HG03066 (cell line): ENCODE measurements around the gene DHCR24.

ENCODE experiments used
- ATAC-seq: cut with Tn5 transposase; IDR thresholded peaks from one replicate; pipeline ENCODE4 v1.9.1; 2021; ENCODE audit warnings: low read depth; ENCODE audit not compliant: unreplicated experiment

Gene DHCR24

DNA sequence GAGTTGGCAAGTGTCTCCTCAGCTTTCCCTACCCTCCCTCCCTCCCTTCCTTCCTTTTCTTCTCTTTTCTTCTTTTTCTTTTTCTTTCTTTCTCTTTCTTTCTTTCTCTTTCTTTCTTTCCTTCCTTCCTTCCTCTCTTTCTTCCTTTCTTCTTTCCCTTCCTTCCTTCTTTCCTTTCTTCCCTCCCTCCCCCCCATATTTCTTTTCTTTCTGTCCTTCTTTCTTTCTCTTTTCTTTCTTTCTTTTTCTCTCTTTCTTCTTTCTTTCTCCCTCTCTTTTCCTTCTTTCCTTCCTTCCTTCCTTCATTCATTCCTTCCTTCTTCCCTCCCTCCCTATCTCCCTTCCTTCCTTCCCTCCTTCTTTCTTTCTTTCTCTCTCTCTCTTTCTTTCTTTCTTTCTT is 67.3 kb downstream of the DHCR24 start:
- ATAC-seq = no peak

DNA sequence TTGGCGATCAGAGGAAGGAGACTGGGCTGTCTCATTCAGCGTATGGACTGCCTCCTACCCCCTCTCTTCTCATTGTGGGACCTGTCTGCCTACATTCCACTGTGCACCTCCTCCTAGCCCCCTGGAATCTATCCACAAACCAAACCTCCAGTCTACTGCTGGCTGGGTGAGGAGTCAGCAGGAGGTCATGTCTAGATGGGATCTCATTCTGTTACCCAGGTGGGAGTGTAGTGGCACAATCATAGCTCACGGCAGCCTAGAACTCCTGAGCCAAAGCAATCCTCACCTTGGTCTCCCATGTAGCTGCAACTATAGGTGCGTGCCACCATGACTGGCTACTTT is 67.8 kb downstream of the DHCR24 start:
- ATAC-seq = no peak

DNA sequence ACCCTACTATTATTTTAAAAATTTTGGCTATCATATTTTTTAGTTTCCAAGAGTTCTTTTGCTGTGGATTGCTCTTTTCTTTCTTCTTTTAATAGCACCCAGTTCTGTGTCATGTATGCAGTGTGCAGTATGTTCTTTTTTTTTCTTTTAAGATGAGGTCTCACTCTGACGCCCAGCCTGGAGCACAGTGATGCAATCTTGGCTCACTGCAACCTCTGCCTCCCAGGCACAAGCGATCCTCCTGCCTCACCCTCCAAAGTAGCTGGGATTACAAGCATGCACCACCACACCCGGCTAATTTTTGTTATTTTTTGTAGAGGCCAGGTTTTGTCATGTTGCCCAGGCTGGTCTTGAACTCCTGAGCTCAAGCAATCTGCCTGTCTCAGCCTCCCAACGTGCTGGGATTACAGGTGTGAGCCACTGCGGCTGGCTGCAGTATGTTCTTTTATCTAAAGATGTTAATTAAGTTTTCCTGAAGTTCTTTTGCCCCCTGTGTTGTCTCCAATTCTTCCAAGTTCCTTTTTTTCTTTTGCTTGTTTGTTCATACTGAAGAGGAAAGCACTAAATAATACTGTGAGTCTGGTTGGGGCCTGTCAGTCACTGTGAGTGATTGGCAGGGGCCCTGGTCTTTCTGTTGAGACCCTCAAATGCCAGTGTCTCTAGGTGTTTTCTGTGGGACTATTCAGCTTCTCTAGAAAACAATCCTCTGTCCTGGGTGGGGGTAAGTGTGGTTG is 68.4 kb downstream of the DHCR24 start:
- ATAC-seq = no peak

DNA sequence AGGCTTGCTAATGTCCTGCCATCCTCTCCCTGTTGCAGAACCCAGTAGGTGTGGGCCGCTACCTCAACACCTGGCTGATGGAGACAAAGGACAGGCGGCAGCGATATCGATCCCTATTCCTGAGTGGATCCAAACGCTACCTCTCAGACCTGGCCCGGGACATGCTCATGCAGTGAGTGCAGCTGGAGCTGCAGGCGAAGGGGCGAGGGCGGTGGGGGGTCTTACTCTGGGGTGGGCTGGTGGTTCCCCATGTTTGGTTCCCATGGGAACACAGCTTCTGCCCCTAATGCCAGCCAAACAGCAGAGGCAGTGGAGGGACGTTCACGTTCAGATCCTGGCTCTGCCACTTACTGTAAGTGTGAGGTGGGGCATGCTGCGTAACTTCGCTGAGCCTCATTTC is 70.0 kb downstream of the DHCR24 start:
- ATAC-seq = no peak

DNA sequence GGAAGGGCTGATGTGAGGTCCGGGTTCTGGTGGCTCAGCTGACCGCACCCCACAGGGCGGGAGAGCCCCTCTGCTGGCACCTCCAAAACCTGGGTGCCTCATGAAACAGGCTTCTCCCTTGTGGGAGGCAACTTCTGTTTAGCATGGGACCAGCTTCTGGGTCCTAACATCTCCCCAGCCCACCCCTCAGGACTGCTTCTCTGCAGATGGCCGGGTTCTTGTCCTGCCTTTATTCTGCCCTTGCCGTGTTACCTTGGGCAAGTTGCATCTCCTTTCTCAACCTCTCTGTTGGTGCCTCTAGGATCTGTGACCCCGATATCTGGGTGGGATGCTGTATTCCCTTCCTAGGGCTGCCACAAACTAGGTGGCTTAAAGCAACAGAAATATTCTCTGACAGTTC is 70.9 kb downstream of the DHCR24 start:
- ATAC-seq = no peak

DNA sequence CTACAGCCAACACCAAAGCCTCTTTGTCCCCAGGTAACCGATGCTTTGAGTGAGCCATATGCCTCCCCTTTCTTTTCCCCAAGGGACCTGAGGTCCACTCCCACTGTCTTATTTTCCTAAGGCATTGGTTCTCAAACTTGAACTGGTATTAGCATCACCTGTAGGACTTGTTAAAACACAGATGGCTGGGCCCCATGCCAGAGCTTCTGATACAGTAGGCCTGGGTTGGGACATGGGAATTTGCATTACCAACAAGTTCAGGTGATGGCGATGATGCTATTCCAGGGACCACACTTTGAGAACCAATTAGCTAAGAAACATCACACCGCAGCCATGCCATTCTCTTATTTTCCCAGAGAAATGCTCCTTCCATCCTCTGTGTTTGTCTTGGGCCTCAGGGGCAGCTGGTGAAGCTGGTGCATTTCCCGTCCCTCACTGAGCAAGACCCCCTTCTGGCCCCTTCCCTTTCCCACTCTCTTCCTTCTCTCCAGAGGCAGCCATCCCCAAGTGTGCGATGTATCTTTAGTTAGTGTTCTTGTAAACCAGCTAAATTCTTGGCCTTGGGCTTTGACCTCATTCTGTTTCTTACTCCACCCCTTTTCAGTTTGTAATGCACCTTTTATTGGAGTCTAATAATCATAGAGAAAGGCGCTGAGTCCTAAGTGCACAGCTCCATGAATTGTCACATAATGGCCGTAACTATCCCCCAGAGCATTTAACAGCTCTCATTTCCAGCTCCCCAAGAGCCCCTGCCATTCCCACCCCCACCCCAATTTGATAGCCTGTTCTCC is 71.7 kb downstream of the DHCR24 start:
- ATAC-seq = no peak

DNA sequence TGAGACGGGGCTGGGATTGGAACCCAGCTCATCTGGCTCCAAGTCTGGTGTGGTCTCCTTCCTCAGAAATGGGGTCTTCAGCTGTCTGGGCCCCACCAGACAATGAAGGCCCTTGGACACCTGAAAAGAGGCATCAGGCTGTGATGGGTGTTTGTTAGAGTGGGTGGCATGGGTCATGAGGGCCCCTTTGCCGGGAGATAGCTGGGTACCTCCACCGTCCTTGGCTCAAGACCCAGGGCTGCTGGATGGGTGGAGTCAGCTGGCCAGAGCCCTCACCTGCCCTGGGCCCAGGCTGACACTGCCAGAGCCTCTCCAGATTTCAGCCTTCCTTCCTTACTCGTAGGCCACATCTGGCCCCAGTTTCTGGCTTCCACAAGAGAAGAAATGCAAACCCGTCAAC is 72.4 kb downstream of the DHCR24 start:
- ATAC-seq = no peak

DNA sequence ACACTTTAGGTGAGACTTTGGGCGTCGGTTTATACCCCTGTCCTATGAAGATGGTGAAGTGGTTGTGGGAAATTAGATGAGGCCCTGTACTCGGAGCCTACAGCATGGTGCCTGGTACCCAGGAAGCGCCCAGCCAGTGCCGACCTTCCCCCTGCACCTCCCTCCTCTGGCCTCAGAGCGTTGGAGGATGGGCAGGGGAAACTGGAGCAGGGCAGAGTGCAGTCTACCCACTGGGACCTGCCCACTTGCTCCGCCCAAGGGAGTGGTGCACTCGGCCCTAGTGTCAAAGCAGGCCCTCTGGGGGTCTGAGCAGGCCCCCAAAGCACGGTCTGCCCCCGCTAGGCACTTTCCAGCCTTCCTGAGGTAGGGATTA is 72.9 kb downstream of the DHCR24 start:
- no peak for ATAC-seq

DNA sequence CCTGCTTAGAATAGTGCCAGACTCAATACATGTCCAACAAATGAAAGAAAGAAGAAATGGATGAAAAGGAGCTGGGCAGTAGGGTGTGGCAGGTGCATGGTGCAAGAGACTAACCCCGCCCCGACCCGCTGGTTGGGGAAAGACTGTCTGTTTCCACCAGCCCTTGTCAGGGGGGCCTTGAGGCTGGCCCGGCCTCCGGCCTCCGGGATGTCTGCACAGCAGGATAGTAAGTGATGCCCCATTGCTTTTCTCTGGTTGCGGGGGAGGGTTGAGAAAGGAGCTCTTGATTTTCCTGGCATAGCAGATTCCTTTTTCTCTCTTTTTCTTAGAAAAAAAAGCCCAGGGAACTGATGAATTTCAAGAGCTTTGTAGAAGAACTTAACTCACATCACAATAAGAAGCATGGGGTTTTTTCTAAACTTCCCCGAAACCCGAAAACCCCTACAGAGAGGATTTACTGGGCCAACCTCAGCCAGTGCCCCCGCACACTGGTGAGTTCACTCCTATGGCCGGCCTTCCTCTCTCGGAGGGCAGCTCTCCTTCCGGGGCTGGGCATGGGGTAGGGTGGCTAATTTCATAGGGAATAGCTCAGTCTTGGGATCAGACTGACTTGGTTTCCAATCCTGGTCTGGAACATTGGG is 73.4 kb downstream of the DHCR24 start:
- no peak for ATAC-seq

DNA sequence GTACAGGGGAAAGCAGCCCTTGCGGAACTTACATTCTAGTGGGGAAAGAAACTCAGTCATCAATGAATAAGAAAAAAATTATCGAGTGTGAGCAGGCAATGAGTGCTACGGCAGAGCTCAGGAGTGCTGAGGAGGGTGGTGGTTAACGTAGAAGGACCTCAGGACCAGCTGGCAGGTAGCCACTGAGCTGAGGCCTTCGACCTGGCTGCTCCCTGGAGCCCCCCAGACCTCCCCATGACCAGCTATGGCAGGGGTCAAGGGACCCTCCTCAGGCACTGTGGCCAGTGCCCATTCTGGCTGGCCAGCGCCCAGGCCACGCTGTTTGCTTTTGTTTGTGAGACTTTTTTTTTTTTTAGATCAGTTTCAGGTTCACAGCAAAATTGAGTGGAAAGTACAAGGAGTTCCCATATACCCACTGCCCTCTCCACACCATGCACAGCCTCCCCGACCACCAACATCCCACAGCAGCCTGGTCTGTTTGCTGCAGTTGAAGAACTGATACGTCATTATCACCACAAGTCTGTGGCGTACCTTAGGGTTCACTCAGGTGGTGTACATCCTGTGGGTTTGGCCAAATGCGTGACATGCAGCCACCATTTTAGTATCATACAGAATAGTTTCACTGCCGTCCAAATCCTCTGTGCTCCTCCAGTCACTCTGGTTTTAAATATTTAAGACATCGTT is 74.1 kb downstream of the DHCR24 start:
- no peak for ATAC-seq

DNA sequence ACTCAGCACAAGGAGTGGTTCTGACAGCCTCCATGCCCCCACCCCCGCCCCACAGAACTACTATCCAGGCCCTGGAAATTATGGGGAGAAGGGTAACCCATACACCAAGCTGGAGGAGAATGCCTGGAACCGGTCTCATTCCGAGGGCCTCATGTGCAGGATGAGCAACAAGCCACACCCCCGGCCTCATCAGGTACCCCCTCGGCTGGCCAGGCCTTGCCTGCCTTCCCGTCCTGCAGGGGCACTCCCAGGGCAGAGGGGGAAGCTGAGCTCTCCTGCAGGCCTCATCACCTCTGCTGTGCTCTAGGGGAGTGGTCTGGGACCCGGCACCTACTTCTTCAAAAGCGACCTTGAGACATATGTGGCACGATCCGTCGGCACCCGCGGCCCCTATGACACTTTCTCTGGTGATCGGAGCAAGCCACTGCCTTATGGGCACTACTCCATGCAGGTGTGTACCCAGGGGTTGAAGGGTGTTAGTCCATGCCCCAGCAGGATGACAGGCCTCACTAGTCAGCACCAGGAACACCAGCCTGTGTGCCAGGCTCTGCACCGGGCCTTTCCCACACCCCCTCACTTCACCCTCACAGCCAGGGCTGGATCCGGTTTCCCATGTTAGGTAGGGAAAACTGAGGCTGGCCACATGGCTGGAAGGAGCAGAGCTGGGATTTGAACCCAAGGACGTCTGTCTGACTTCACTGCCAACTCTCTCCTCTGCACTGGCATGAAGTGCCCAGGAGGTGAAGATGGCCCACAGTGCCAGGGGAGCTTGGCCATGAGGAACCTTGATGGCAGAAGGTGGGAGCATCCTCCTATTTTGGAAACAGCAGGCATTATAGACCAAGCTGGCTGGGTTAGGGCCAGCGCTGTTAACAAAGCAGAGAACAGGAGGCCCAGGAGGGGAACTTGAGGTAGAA is 75.0 kb downstream of the DHCR24 start:
- no peak for ATAC-seq

DNA sequence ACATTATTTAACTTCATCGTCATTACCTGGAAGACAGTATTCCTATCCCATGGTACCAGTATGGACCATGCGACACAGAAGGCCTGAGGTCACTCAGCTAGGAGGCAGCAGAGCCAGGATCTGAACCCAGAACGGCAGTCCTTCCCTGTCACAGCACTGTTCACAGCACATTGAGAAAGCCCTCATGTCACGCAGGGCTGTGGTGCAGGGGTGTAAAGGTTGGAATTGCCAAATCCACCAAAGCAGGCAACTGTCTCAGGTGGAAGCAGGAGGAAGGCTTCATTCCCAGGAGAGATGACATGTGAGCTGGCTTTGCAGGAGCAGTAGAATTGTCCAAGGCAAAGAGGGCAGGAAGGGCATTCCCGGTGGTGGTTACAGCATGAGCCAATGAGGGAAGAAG is 75.9 kb downstream of the DHCR24 start:
- no peak for ATAC-seq

DNA sequence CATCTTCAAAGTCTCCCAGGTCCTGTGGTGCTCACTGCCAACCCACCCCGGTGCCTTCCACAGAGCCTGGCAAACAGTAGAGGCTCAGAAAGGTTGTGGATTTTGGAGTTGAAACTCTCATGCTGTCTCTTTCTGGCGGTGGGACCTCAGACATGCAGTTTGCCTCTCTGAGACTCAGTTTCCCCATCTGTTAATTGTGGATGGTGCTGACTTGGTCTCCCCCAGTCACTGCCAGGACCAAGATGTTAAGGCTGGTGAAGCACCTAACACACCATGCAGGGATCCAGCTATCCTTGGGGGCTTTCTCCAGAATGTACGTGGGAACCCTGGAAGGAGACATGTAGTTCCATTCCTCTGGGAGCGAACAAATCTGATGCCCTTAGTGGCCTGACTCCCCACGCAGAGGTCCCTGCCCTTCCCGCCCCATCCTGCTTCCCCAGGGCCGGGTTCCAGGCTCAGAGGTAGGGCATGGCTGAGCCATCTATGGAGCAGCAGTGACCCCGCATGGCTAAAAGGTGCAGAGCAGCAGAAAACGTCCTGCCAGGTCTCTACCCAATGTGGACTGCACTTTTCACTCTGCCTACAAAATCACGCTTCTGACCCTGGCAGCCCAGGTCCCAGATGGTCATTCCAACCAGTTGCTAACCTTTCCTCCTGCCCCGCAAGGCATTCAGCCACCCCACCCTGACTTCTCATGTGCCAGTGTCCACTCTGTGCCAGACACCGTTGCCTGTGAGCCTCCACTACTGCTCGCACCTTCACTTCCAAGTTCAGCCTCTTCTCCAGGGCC is 76.6 kb downstream of the DHCR24 start:
- ATAC-seq = no peak

DNA sequence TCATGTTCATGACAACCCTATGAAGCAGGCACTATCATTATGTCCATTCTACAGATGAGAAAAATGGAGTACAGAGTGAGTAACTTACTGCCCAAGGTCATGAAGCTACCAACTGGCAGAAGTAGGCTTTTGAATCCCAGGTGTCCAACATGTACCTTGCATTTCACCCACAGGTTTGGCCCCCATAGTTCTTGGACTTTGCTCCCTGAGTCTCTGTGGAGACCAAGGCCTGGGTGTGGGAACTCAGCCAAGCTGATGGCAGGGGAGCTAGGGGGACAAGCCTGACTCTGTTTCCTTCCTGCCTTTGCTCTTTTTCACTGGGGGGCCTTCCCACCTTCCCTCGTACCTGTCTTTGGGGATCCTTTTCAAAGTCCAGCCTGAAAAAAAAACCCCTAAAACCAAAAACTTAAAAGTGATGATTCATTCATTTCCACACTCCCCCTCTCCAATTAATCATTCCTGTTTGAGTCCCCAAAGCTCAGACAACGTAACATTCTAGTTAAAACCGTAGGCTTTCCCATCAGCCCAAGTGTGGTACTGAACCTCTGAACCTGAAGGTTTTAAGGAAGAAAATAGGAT is 77.4 kb downstream of the DHCR24 start:
- no peak for ATAC-seq

DNA sequence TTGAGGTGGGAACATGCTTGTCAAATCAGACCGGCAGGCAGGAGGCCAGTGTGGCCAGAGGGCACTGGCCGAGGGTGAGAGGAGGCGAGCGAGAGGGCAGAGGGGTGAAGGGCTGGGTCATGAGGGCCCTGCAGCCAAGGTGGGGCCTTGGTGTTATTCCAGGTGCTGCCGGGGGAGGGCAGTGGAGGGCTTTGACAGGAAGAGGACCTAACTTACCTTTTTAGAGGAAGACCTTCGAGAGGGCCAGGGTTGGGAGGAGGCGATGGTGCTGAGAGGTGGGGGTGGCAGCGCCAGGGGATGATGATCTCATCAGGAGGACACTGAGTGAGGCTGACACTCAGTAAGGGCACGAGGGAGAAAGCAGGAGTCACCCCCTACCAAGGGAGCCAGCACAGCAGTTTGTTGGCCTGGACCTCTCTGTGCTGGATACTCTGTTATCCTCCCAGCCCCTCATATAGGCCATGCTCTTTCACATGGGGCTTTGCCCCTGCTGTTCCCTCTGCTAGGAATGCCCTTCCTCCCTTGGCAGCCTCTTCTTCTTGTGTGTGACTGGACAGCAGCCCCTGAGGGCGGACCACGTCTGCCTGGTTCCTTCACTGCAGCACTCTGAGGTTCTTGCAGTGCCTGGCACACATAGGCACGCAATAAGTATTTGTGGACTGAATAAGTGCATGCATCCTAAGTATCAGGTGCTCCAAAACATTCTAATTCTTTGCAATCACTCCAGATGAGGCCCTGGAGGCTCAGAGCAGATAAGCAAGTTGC is 78.4 kb downstream of the DHCR24 start:
- no peak for ATAC-seq

DNA sequence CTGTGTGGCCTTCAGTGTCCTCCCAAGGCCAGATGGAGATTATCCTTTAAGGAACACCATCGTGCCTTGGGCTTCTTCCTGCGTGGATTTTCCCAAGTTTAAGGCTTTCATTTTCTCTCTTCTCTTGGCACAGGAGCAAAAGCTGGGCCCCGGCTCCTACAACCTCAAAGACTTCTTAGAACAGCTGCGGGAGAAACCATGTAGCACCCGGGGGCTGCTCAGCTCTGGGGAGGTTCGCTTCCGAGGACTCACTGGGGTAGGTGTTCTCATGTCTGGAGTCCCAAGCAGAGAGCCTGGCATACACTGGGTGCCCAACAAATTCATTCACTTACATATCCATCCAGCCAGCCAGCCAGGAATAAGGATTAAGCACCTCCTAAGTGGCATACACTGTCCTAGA is 79.2 kb downstream of the DHCR24 start:
- no peak for ATAC-seq

DNA sequence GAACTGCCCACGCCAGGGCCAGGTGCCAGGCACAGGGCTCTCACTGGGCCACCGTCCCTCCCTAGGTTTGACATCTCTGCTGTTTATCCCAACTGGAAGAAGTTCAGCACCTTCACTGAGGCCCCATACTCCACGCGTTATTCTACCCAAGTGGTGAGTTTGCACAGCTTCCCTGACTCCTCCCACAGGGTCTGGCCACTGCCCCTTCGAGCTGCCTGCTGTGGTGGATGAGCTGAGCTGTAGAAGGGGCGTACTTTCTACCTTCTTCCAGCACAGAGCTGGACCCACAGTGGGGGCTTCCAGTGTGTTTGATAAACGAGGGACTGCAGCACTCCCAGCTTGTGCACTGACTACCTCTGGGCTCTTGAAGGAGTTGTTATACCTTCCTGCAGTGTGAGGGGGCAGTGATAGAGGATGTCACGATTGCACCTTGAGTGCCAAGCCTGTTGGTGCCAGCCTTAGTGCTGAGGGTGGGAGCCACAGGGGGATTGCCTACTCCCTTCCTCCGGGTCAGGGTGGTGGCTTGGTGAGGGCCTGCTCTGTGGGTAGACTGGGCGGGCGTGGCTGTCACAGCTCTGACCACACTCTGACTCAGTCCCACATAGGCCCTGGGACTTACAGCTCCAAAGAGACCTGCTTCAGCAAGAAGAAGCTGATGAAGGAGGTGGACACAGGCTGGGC is 79.9 kb downstream of the DHCR24 start:
- no peak for ATAC-seq

DNA sequence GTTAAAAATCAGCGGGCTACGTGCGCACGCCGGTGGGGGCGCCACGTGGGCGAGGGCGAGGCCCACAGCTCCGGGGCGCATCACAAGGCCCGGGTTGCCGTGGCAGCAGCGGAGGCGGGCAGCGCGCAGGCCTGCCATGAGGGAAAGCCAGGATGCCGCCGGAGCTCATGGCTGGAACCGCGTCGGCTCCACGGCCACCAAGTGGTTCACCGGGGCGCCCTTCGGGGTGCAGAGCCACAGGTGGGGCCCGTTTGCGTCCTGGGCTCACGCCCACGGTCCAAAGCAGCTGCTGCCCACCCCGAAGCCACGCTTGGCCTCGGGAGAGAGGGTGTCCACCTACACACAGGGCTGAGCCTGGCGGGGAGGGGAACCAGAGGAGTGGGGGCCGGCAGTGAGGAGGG is 81.0 kb downstream of the DHCR24 start:
- ATAC-seq = no peak
